SK-N-SH treated with all-trans-retinoic acid at 6 μM for 48 hours (cell line): ENCODE measurements around the gene ZNF805.
"Not testable (repeated sequence)": the region's sequence is repeated elsewhere in the genome, so short reads cannot be mapped to it uniquely, and the experiment has no call there.

ENCODE experiments used
- ATAC-seq: fragments of 200-7000 bp; cut with Tn5 transposase; 3 replicates; pipeline ENCODE4 v1.9.1; 2020; ENCODE audit warnings: mild to moderate bottlenecking, moderate library complexity
- ARNTL ChIP-seq: fragments of 450-650 bp; formaldehyde crosslinking; IDR thresholded peaks from 2 replicates; pipeline ENCODE4 v1.5.0; 2020; ENCODE audit warnings: low read depth, mild to moderate bottlenecking, moderate library complexity, borderline replicate concordance
- BACH2 ChIP-seq: fragments of 250-450 bp; sonication (Bioruptor Pico); IDR thresholded peaks from 2 replicates; pipeline ENCODE4 v1.9.0; 2021; ENCODE audit warnings: mild to moderate bottlenecking, borderline replicate concordance
- CREB5 ChIP-seq: fragments of 250-450 bp; sonication (Bioruptor Pico); IDR thresholded peaks from 2 replicates; pipeline ENCODE4 v1.5.1; 2020; ENCODE audit warnings: low read depth, mild to moderate bottlenecking, moderate library complexity
- CSDC2 ChIP-seq: fragments of 250-450 bp; sonication (Bioruptor Pico); IDR thresholded peaks from 2 replicates; pipeline ENCODE4 v1.5.0; 2020; ENCODE audit warnings: mild to moderate bottlenecking, moderate library complexity
- CSRNP3 ChIP-seq: fragments of 250-450 bp; sonication (Bioruptor Pico); IDR thresholded peaks from 2 replicates; pipeline ENCODE4 v1.5.1; 2021; ENCODE audit warnings: mild to moderate bottlenecking, moderate library complexity
- ESRRG ChIP-seq: fragments of 250-450 bp; sonication (Bioruptor Pico); IDR thresholded peaks from 2 replicates; pipeline ENCODE4 v1.6.1; 2021; ENCODE audit warnings: mild to moderate bottlenecking
- GLIS3 ChIP-seq: fragments of 250-450 bp; sonication (Bioruptor Pico); IDR thresholded peaks from 2 replicates; pipeline ENCODE4 v1.5.0; 2020; ENCODE audit warnings: mild to moderate bottlenecking, moderate library complexity
- ISL1 ChIP-seq: fragments of 250-450 bp; sonication (Bioruptor Pico); IDR thresholded peaks from 2 replicates; pipeline ENCODE4 v2.1.2; 2022; ENCODE audit warnings: mild to moderate bottlenecking, moderate library complexity
- OSR1 ChIP-seq: fragments of 250-450 bp; sonication (Bioruptor Pico); IDR thresholded peaks from 2 replicates; pipeline ENCODE4 v1.8.0; 2022; ENCODE audit warnings: moderate library complexity, mild to moderate bottlenecking, inconsistent platforms
- PATZ1 ChIP-seq: fragments of 250-450 bp; sonication (Bioruptor Pico); IDR thresholded peaks from 2 replicates; pipeline ENCODE4 v1.8.0; 2020; ENCODE audit warnings: mild to moderate bottlenecking, moderate library complexity, borderline replicate concordance
- PPARA ChIP-seq: fragments of 250-450 bp; sonication (Bioruptor Pico); IDR thresholded peaks from 2 replicates; pipeline ENCODE4 v1.5.0; 2020; ENCODE audit warnings: mild to moderate bottlenecking, borderline replicate concordance
- RARB ChIP-seq: fragments of 250-450 bp; sonication (Bioruptor Pico); IDR thresholded peaks from 2 replicates; pipeline ENCODE4 v1.8.0; 2021; ENCODE audit warnings: mild to moderate bottlenecking, moderate library complexity
- SNAI2 ChIP-seq: fragments of 250-450 bp; sonication (Bioruptor Pico); IDR thresholded peaks from 2 replicates; pipeline ENCODE4 v1.5.0; 2020; ENCODE audit warnings: mild to moderate bottlenecking, moderate library complexity
- TCF4 ChIP-seq: fragments of 250-450 bp; sonication (Bioruptor Pico); IDR thresholded peaks from 2 replicates; pipeline ENCODE4 v1.8.0; 2021; ENCODE audit warnings: mild to moderate bottlenecking, moderate library complexity, borderline replicate concordance
- TOX ChIP-seq: fragments of 250-450 bp; sonication (Bioruptor Pico); IDR thresholded peaks from 2 replicates; pipeline ENCODE4 v1.8.0; 2021; ENCODE audit warnings: mild to moderate bottlenecking, moderate library complexity, borderline replicate concordance
- TSHZ2 ChIP-seq: fragments of 250-450 bp; sonication (Bioruptor Pico); IDR thresholded peaks from 2 replicates; pipeline ENCODE4 v1.5.0; 2020; ENCODE audit warnings: mild to moderate bottlenecking, moderate library complexity
- ZC3H10 ChIP-seq: fragments of 250-450 bp; sonication (Bioruptor Pico); IDR thresholded peaks from 2 replicates; pipeline ENCODE4 v1.5.1; 2021; ENCODE audit warnings: mild to moderate bottlenecking, moderate library complexity
- ZFP3 ChIP-seq: fragments of 250-450 bp; sonication (Bioruptor Pico); IDR thresholded peaks from 2 replicates; pipeline ENCODE4 v1.5.0; 2020; ENCODE audit warnings: mild to moderate bottlenecking, moderate library complexity
- ZNF565 ChIP-seq: fragments of 450-650 bp; formaldehyde crosslinking; conservative IDR thresholded peaks from 2 replicates; pipeline ENCODE4 v1.5.0; 2020; ENCODE audit warnings: low read depth, mild to moderate bottlenecking, moderate library complexity
- ZNF70 ChIP-seq: fragments of 450-650 bp; formaldehyde crosslinking; IDR thresholded peaks from 2 replicates; pipeline ENCODE4 v1.5.0; 2020; ENCODE audit warnings: mild to moderate bottlenecking, moderate library complexity
- ZNF8 ChIP-seq: fragments of 450-650 bp; formaldehyde crosslinking; IDR thresholded peaks from 2 replicates; pipeline ENCODE4 v1.5.0; 2020; ENCODE audit warnings: mild to moderate bottlenecking, moderate library complexity
- TF ChIP-seq, protein P1 (sequence below): fragments of 250-450 bp; sonication (Bioruptor Pico); IDR thresholded peaks from 2 replicates; pipeline ENCODE4 v1.8.0; 2021; ENCODE audit warnings: low read depth, mild to moderate bottlenecking, moderate library complexity, borderline replicate concordance

The ZNF805 gene

GRCh38 chr19:57271280-57271679 lies 30.8 kb downstream of the ZNF805 start:
- ATAC-seq, result no peak
- TF ChIP-seq ZNF565 (CRISPR knock-in tag) (no peak), BACH2 (CRISPR knock-in tag) (no peak), ARNTL (no peak), GLIS3 (no peak), TCF4 (CRISPR knock-in tag) (no peak), ZNF8 (CRISPR knock-in tag) (no peak), OSR1 (CRISPR knock-in tag) (no peak), PATZ1 (CRISPR knock-in tag) (no peak), SNAI2 (no peak), ZFP3 (CRISPR knock-in tag) (no peak), TOX (CRISPR knock-in tag) (no peak), TSHZ2 (no peak)

- no peak for ATAC-seq
- TF ChIP-seq PATZ1 (CRISPR knock-in tag) (no peak), CSDC2 (CRISPR knock-in tag) (no peak), ZNF8 (CRISPR knock-in tag) (no peak), ZFP3 (CRISPR knock-in tag) (no peak), SNAI2 (no peak), ESRRG (CRISPR knock-in tag) (no peak), ISL1 (CRISPR knock-in tag) (no peak), RARB (CRISPR knock-in tag) (no peak), TCF4 (CRISPR knock-in tag) (no peak), PPARA (CRISPR knock-in tag) (no peak)
These were observed 32.6 kb downstream of the ZNF805 start for GRCh38 chr19:57273014-57273413.

GRCh38 chr19:57276430-57276829 lies 36.0 kb downstream of the ZNF805 start:
- ATAC-seq, result no peak

DNA sequence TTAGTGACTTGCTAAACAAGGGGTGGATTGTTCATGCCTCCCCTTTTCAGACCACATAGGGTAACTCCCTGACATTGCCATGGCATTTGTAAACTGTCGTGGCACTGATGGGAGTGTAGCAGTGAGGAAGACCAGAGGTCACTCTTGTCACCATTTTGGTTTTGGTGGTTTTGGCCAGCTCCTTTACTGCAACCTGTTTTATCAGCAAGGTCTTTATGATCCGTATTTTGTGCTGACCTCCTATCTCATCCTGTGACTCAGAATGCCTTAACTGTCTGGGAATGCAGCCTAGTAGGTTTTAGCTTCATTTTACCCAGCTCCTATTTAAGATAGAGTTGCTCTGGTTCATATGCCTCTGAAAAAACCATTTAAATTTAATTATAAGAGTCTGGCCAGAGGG lies 38.0 kb downstream of the ZNF805 start:
- ATAC-seq, result not testable (repeated sequence)

More at GRCh38 chr19:57276430-57276829, 36.0 kb downstream of the ZNF805 start:
- TF ChIP-seq SNAI2 (no peak), ZC3H10 (no peak), CSDC2 (CRISPR knock-in tag) (no peak)

GRCh38 chr19:57279418-57280164 lies 39.2 kb downstream of the ZNF805 start:
- ATAC-seq, result peak; percentile 96

More at GRCh38 chr19:57279418-57280164, 39.2 kb downstream of the ZNF805 start:
- no peak for TF ChIP-seq ZNF565 (CRISPR knock-in tag)
- TF ChIP-seq ZNF70, result no peak
- no peak for TF ChIP-seq ISL1 (CRISPR knock-in tag)
- TF ChIP-seq RARB (CRISPR knock-in tag), result no peak
- TF ChIP-seq CREB5 (CRISPR knock-in tag), result peak; percentile 68
- TF ChIP-seq, protein P1, sequence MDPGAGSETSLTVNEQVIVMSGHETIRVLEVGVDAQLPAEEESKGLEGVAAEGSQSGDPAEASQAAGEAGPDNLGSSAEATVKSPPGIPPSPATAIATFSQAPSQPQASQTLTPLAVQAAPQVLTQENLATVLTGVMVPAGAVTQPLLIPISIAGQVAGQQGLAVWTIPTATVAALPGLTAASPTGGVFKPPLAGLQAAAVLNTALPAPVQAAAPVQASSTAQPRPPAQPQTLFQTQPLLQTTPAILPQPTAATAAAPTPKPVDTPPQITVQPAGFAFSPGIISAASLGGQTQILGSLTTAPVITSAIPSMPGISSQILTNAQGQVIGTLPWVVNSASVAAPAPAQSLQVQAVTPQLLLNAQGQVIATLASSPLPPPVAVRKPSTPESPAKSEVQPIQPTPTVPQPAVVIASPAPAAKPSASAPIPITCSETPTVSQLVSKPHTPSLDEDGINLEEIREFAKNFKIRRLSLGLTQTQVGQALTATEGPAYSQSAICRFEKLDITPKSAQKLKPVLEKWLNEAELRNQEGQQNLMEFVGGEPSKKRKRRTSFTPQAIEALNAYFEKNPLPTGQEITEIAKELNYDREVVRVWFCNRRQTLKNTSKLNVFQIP, result no peak
- TF ChIP-seq SNAI2, result 0 out of 2 replicates have a peak, but pooled peaks have one; percentile 25
- TF ChIP-seq OSR1 (CRISPR knock-in tag), result no peak
- peak; percentile 55; the same call in 1 of the 2 replicates for TF ChIP-seq ZNF8 (CRISPR knock-in tag)
- TF ChIP-seq TCF4 (CRISPR knock-in tag), result no peak
- TF ChIP-seq ZFP3 (CRISPR knock-in tag), result peak; percentile 16; the same call in 1 of the 2 replicates
- TF ChIP-seq CSDC2 (CRISPR knock-in tag), result 0 out of 2 replicates have a peak, but pooled peaks have one; percentile 24
- TF ChIP-seq TOX (CRISPR knock-in tag), result no peak
- no peak for TF ChIP-seq GLIS3
- no peak for TF ChIP-seq ESRRG (CRISPR knock-in tag)
- no peak for TF ChIP-seq CSRNP3
- TF ChIP-seq ARNTL, result no peak
